Heart right ventricle (tissue), 16 donors: ENCODE data around the gene EFCAB7. TPM values are rescaled to one million over a fixed set of nuclear protein-coding genes. Genes with fewer than 3 reads are reported as not detected.

ENCODE experiments used
- ATAC-seq, 8 donors: fragments of 200-7000 bp; cut with Tn5 transposase; one replicate each; pipeline ENCODE4 v1.9.1; 2020; ENCODE audit warnings: mild to moderate bottlenecking in 8 of 8, moderate library complexity in 8 of 8, moderate number of reproducible peaks in 1 of 8
- DNase-seq, 2 donors: peaks; one replicate each; pipeline ENCODE4 v3.0.0-alpha.2; 2020
- H3K27ac ChIP-seq, 10 donors: fragments of 200-600 bp; sonication (generic) in 2 of 10; one replicate each; pipeline versions ENCODE4 v1.5.0 to v1.8.0; 2020 to 2022; ENCODE audit warnings: mild to moderate bottlenecking in 3 of 10
- H3K27me3 ChIP-seq, 7 donors: fragments of 200-600 bp; one replicate each; pipeline ENCODE4 v1.8.0; 2021 to 2022; ENCODE audit warnings: mild to moderate bottlenecking in 2 of 7
- H3K36me3 ChIP-seq, 9 donors: fragments of 200-600 bp; sonication (generic) in 1 of 9; one replicate each; pipeline versions ENCODE4 v1.5.0 to v1.8.0; 2020 to 2022; ENCODE audit warnings: mild to moderate bottlenecking in 2 of 9
- H3K4me1 ChIP-seq, 9 donors: fragments of 200-600 bp; sonication (generic) in 1 of 9; one replicate each; pipeline versions ENCODE4 v1.5.0 to v1.8.0; 2020 to 2022; ENCODE audit warnings: mild to moderate bottlenecking in 4 of 9
- H3K4me3 ChIP-seq, 10 donors: fragments of 200-600 bp; sonication (generic) in 2 of 10; one replicate each; pipeline versions ENCODE4 v1.5.0 to v1.8.0; 2020 to 2022; ENCODE audit warnings: mild to moderate bottlenecking in 7 of 10, moderate library complexity in 2 of 10
- H3K9me3 ChIP-seq, 11 donors: fragments of 200-600 bp in 10 of 11; sonication (generic) in 2 of 11; one replicate each; pipeline versions ENCODE4 v1.5.0 to v1.8.0; 2013 to 2022; ENCODE audit warnings: mild to moderate bottlenecking in 2 of 11, control low read depth in 1 of 11, moderate library complexity in 1 of 11
- WGBS, 2 donors: extraction: QIAGEN DNeasy Blood & Tissue Kit; methylation state at CpG; one replicate each; pipeline ENCODE4 v1.1.7; 2013; ENCODE audit warnings: inconsistent platforms in 1 of 2; 5-methylcytosine and 5-hydroxymethylcytosine counted together
- intact Hi-C, 10 donors: fragments of 100-400 bp; cut with DNase I; formaldehyde crosslinking; loops; one replicate each; pipeline versions ENCODE4 v1.11.1 to v1.14.2; 2022
- polyA plus RNA-seq, 2 donors: library from polyadenylated mRNA; stranded (reverse); fragments of 200-250 nt; gene quantifications; one replicate each; pipeline ENCODE4 v1.2.3, GENCODE V29; 2013
- total RNA-seq, 10 donors: library from RNA; stranded (reverse); fragmentation: NEBNext Ultra II Directional in 3 of 10; extraction: Animal tissue kit (Norgen Biotek cat#: 25700) in 3 of 10; gene quantifications; one replicate each; pipeline versions ENCODE4 v1.2.1 to v1.2.4, GENCODE V29; 2021 to 2023
- TF ChIP-seq, protein P1 (sequence below), 9 donors: fragments of 200-600 bp; sonication (generic) in 2 of 9; IDR thresholded peaks; one replicate each; pipeline versions ENCODE4 v1.5.0 to v1.8.0; 2021 to 2022; ENCODE audit warnings: antibody characterized with exemption in 9 of 9, mild to moderate bottlenecking in 5 of 9, moderate library complexity in 1 of 9
- donor health status: Arrhythmogenic right ventricular cardiomyopathy.
- donor health status: ischemic (EF 13 %, LVEDD 7.1; RV severe dilation, severe dysfunction).
- donor health status: healthy with polysubstance abuse.
- donor health status: DM: no; HTN: yes; CAD: no.
- donor health status: DM: no; HTN: no; CAD: no.
- donor health status: ischemic (EF 25% LVEDD 6.9; RV normal size, moderate dysfunction).
- donor health status: ischemic (EF 25% LVEDD 5.7; RV mildly dilated, moderate dysfunction).
- donor health status: healthy.
- donor health status: DM: yes; HTN: yes; CAD: no.
- donor health status: Ischemic cardiomyopathy.
- donor health status: ischemic (EF 35%, LVEDD 5.7; RV mildly dilated, moderate dysfunction).
- donor health status: nonischemic (EF 11% LVEDD 7.7; RV severe dilation, severe dysfunction).
- donor health status: DM: yes; HTN: yes; CAD: no.
- donor health status: PGD.
- donor health status: ischemic (EF 29% LVEDD 5.4; RV normal size, mild dysfunction).
- donor health status: nonischemic (EF 23%, LVEDD 6.1; RV moderate dilation, normal function).

Gene EFCAB7
- total and polyA plus RNA-seq, 12 donors, result 2.3 to 10.7 (median 8.1) TPM

DNA sequence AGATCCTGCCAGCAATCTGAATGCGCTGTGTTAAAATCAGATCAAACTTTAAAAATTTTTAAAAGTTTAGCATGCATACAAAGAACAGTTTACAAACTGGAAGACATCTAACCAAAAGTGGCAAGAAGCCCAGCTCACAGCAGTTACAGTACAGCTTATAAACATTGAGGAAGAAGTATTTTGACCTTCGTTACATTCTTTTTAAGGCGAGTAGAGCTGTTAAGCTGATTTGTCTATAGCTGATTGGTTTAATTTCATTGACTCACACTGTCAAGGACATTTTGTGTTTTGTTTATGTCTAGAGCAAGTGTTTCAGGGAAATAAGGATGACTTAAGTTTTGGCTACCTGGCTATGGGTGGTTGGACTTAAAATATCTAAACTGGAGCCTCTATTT lies 66.8 kb downstream of the EFCAB7 start:
- WGBS, 2 donors, result 63 to 64% methylated on average over 3 of the region's 3 CpGs
- no peak overlapping the region for H3K4me3 ChIP-seq
- intact Hi-C loops, result no loop called here
- DNase-seq (no peak), ATAC-seq (no peak)
- peaks cover 0 to 35% (median 12%) of the 10 kb centered on the region in 9 donors for H3K4me1 ChIP-seq
- H3K27me3 ChIP-seq, result no peaks in the 10 kb centered on the region
- H3K36me3 ChIP-seq, result peaks cover 0 to 7% (median 0%) of the 10 kb centered on the region in 9 donors
- TF ChIP-seq, protein P1, sequence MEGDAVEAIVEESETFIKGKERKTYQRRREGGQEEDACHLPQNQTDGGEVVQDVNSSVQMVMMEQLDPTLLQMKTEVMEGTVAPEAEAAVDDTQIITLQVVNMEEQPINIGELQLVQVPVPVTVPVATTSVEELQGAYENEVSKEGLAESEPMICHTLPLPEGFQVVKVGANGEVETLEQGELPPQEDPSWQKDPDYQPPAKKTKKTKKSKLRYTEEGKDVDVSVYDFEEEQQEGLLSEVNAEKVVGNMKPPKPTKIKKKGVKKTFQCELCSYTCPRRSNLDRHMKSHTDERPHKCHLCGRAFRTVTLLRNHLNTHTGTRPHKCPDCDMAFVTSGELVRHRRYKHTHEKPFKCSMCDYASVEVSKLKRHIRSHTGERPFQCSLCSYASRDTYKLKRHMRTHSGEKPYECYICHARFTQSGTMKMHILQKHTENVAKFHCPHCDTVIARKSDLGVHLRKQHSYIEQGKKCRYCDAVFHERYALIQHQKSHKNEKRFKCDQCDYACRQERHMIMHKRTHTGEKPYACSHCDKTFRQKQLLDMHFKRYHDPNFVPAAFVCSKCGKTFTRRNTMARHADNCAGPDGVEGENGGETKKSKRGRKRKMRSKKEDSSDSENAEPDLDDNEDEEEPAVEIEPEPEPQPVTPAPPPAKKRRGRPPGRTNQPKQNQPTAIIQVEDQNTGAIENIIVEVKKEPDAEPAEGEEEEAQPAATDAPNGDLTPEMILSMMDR (IDR thresholded peaks at IDR 0.05), result no peak
- peaks cover 0 to 6% (median 0%) of the 10 kb centered on the region in 11 donors for H3K9me3 ChIP-seq
- H3K27ac ChIP-seq, result peak overlapping the region in 6 of 10 donors; percentile 32 to 78 (median 58)

DNA sequence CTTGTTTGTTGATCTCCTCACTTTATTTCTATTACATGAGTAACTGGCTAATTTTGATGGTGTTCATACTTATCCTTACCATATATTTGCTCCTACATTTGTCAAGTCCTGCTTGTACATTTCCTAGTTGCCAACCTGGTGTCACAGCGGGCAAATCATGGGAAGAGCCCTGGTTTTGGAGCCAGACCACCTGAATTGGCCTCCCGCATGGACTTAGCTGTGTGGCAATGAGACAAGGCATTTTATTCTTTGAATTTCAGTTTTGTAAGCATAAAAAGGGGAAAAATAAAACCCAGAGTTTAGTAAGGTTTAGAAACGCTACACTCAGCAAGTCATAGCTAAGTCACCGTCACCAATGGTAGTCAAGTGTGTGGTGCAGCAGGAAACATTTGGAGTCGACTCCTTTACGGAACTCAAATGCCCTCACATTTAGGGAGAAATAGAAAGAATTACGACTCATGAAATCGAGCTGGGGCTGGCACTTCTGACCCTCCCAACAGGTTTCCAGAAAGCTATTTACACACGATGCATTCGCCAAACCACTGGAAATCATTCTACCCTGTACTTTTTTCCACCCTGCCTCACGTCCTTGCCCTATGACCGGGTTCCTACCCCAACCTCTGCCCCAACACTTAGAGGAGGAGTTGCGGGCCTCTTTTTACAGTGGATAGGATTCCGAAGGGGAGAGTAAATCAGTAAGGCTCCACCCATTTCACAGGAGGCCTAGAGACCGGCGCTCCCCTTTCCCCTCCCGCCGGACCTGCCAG lies 69.4 kb downstream of the EFCAB7 start:
- Histone ChIP-seq H3K27me3 (no peaks in the 10 kb centered on the region), H3K36me3 (no peaks in the 10 kb centered on the region), H3K9me3 (no peaks in the 10 kb centered on the region), H3K4me3 (peak overlapping the region in 9 of 10 donors; percentile 65 to 93 (median 82)), H3K4me1 (peaks cover 0 to 49% (median 23%) of the 10 kb centered on the region in 9 donors), H3K27ac (peak overlapping the region; percentile 88 to 98 (median 96))
- intact Hi-C loops, result no loop called here
- ATAC-seq (peak in 1 of 8 donors; percentile 16), DNase-seq (no peak)
- 27 to 29% methylated on average over 18 of the region's 18 CpGs for WGBS, 2 donors
- TF ChIP-seq, protein P1 (IDR thresholded peaks at IDR 0.05), result no peak

DNA sequence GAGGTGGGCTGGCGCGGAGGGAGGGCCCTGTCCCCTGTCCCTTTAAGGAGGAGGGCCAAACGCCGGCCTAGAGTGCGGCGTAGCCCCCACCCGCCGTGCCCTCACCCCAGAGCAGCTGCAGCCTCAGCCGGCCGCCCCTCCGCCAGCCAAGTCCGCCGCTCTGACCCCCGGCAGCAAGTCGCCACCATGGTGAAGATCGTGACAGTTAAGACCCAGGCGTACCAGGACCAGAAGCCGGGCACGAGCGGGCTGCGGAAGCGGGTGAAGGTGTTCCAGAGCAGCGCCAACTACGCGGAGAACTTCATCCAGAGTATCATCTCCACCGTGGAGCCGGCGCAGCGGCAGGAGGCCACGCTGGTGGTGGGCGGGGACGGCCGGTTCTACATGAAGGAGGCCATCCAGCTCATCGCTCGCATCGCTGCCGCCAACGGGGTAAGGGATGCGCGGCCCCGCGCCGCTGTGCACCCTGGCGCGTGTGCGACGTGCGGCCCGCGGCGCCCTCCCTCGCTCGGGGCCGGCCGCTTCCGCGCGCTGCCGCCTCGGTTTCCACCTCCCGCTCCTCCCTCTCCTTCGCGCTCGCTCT lies 70.1 kb downstream of the EFCAB7 start, which contains the start of gene PGM1:
PGM1 (plus strand) TSS at position 109 of the 583 bp plus-strand sequence; CDS start at position 187, 78 bp downstream.
- no peaks in the 10 kb centered on the region for H3K9me3 ChIP-seq
- peak within 1 kb of the TSS; percentile 88 to 98 (median 96) for H3K27ac ChIP-seq
- no peaks in the 10 kb centered on the region for H3K27me3 ChIP-seq
- intact Hi-C loops, result no loop called here
- peaks cover 0 to 49% (median 23%) of the 10 kb centered on the region in 9 donors for H3K4me1 ChIP-seq
- TF ChIP-seq, protein P1 (IDR thresholded peaks at IDR 0.05), result no peak
- peak within 1 kb of the TSS; percentile 61 to 93 (median 82) for H3K4me3 ChIP-seq
- peak; percentile 84 to 91 (median 88) for ATAC-seq
- 0% methylated on average over 57 to 64 of the region's 64 CpGs for WGBS, 2 donors
- no peaks in the 10 kb centered on the region for H3K36me3 ChIP-seq
- peak; percentile 69 to 75 for DNase-seq

DNA sequence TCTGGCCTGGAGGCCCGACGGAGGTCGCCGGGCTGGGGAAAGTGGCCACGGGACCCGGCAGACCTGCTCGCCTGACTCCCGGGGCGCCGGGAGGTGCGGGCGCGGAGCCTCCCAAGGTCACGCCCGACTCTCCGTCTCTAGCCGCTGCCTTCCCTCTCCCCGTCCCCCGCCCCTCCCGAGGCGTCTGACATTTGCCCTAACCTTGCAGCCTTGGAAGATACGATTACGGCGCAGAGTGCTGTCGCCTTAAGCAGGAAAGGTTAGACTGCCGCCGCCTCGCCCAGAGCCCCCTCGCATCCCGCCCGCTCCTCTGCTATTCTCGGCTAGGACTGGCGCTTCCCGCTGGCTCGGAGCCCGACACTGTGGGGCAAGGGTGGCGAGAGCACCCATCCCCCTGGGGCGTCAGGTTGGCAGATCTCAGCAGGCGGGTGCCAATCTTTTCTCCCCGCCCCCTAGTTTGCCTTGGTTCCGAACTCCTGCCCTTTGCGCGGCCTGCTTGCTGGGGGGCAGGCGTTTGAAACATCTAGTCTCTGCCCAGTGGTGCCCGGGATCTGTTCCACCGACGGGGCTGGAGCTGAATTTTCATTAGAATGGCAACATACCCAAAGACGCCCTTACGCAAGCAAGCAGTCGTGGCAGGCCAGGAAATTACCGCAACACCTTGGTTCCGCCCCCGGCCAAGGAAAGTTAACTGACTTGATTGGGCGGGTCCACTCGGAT lies 70.7 kb downstream of the EFCAB7 start:
- TF ChIP-seq, protein P1 (IDR thresholded peaks at IDR 0.05), result no peak
- ATAC-seq (peak; percentile 60 to 88 (median 78)), DNase-seq (peak; percentile 77 to 82)
- WGBS, 2 donors, result 9 to 11% methylated on average over 49 to 55 of the region's 55 CpGs
- Histone ChIP-seq H3K27ac (peak overlapping the region; percentile 88 to 98 (median 96)), H3K4me1 (peaks cover 0 to 47% (median 23%) of the 10 kb centered on the region in 9 donors), H3K36me3 (no peaks in the 10 kb centered on the region), H3K27me3 (no peaks in the 10 kb centered on the region), H3K9me3 (no peaks in the 10 kb centered on the region), H3K4me3 (peak overlapping the region; percentile 61 to 93 (median 82))
- intact Hi-C loops, result no loop called here
